Naive B cell (primary cell): ENCODE data around the gene ZNF521. TPM values are rescaled to one million over a fixed set of nuclear protein-coding genes. Genes with fewer than 3 reads are reported as not detected.
A peak's percentile ranks its signal among the peaks of the same experiment; 100 is the strongest.

Experiments used
- ATAC-seq, 2 donors: fragments of 150-1000 bp; cut with Tn5 transposase; 2 replicates each; pipeline ENCODE4 v1.10.0; 2021; ENCODE audit warnings: low read depth in 2 of 2, mild to moderate bottlenecking in 2 of 2, moderate library complexity in 2 of 2
- DNase-seq: peaks from one replicate; pipeline ENCODE4 v3.0.0; 2022
- H3K27ac Mint-ChIP-seq, 6 donors: one replicate each; pipeline ENCODE4 v1.8.0; 2020 to 2022; ENCODE audit warnings: mild to moderate bottlenecking in 6 of 6, mixed read lengths in 6 of 6, moderate library complexity in 5 of 6, inconsistent platforms in 2 of 6
- H3K27me3 Mint-ChIP-seq, 3 donors: one replicate each; pipeline ENCODE4 v1.8.0; 2021 to 2022; ENCODE audit warnings: mixed read lengths in 3 of 3, mild to moderate bottlenecking in 1 of 3
- H3K36me3 Mint-ChIP-seq, 2 donors: one replicate each; pipeline ENCODE4 v1.8.0; 2020 to 2022; ENCODE audit warnings: mixed read lengths in 2 of 2, inconsistent platforms in 1 of 2, mild to moderate bottlenecking in 1 of 2
- H3K4me1 Mint-ChIP-seq, 3 donors: one replicate each; pipeline ENCODE4 v1.8.0; 2020 to 2022; ENCODE audit warnings: mixed read lengths in 3 of 3, inconsistent platforms in 1 of 3, mild to moderate bottlenecking in 1 of 3, moderate library complexity in 1 of 3
- H3K4me3 Mint-ChIP-seq, 8 donors: one replicate each; pipeline ENCODE4 v1.8.0; 2020 to 2022; ENCODE audit warnings: mild to moderate bottlenecking in 8 of 8, mixed read lengths in 8 of 8, moderate library complexity in 8 of 8, inconsistent platforms in 2 of 8
- H3K9me3 Mint-ChIP-seq, 7 donors: one replicate each; pipeline ENCODE4 v1.8.0; 2020 to 2022; ENCODE audit warnings: mixed read lengths in 7 of 7, mild to moderate bottlenecking in 5 of 7, inconsistent platforms in 2 of 7, moderate library complexity in 1 of 7
- polyA plus RNA-seq, 6 donors: library from polyadenylated mRNA; unstranded; fragments of 300-500 nt; fragmentation: Illumina TruSeq; gene quantifications; one replicate each; pipeline ENCODE4 v1.2.3, GENCODE V29; 2021; ENCODE audit warnings: low read depth in 6 of 6

The ZNF521 gene
- polyA plus RNA-seq, 6 donors from 2014 or later, result 0.07 to 0.24 (median 0.11) TPM; not detected in 3

- no peak overlapping the region for H3K4me3 Mint-ChIP-seq
- no peak for DNase-seq
- no peaks in the 10 kb centered on the region for H3K4me1 Mint-ChIP-seq
- no peak overlapping the region for H3K27ac Mint-ChIP-seq
- H3K27me3 Mint-ChIP-seq, result peaks cover 8 to 31% (median 15%) of the 10 kb centered on the region in 3 donors
- peaks cover 0 to 5% (median 0%) of the 10 kb centered on the region in 7 donors for H3K9me3 Mint-ChIP-seq
- no peaks in the 10 kb centered on the region for H3K36me3 Mint-ChIP-seq
- ATAC-seq, result no peak
These were observed 24.4 kb downstream of the ZNF521 start for GRCh38 chr18:25327584-25327983.

GRCh38 chr18:25326361-25326952 is 25.5 kb downstream of the ZNF521 start:
- Mint-ChIP-seq H3K4me3 (no peak overlapping the region), H3K9me3 (peaks cover 0 to 5% (median 0%) of the 10 kb centered on the region in 7 donors), H3K36me3 (no peaks in the 10 kb centered on the region), H3K4me1 (no peaks in the 10 kb centered on the region), H3K27ac (peak overlapping the region in 1 of 6 donors; percentile 39), H3K27me3 (peaks cover 8 to 31% (median 15%) of the 10 kb centered on the region in 3 donors)
- DNase-seq, result no peak
- ATAC-seq, result no peak

GRCh38 chr18:25322806-25323205 is 29.2 kb downstream of the ZNF521 start:
- Mint-ChIP-seq H3K27me3 (peaks cover 5 to 22% (median 11%) of the 10 kb centered on the region in 3 donors), H3K27ac (no peak overlapping the region), H3K4me1 (no peaks in the 10 kb centered on the region), H3K9me3 (no peaks in the 10 kb centered on the region), H3K4me3 (no peak overlapping the region), H3K36me3 (no peaks in the 10 kb centered on the region)
- no peak for ATAC-seq
- no peak for DNase-seq

- H3K4me1 Mint-ChIP-seq, result no peaks in the 10 kb centered on the region
- no peak overlapping the region for H3K4me3 Mint-ChIP-seq
- DNase-seq, result no peak
These were observed 35.5 kb downstream of the ZNF521 start for GRCh38 chr18:25316381-25317018.

GRCh38 chr18:25314838-25315190 is 37.2 kb downstream of the ZNF521 start:
- no peak for ATAC-seq
- no peaks in the 10 kb centered on the region for H3K36me3 Mint-ChIP-seq
- H3K9me3 Mint-ChIP-seq, result no peaks in the 10 kb centered on the region
- DNase-seq, result no peak
- H3K27me3 Mint-ChIP-seq, result no peaks in the 10 kb centered on the region
- H3K4me1 Mint-ChIP-seq, result no peaks in the 10 kb centered on the region
- no peak overlapping the region for H3K4me3 Mint-ChIP-seq
- H3K27ac Mint-ChIP-seq, result no peak overlapping the region

More at GRCh38 chr18:25316381-25317018, 35.5 kb downstream of the ZNF521 start:
- no peak overlapping the region for H3K27ac Mint-ChIP-seq
- no peaks in the 10 kb centered on the region for H3K27me3 Mint-ChIP-seq
- no peaks in the 10 kb centered on the region for H3K36me3 Mint-ChIP-seq
- no peak for ATAC-seq
- no peaks in the 10 kb centered on the region for H3K9me3 Mint-ChIP-seq

- no peak for DNase-seq
- Mint-ChIP-seq H3K27ac (no peak overlapping the region), H3K36me3 (no peaks in the 10 kb centered on the region), H3K4me3 (no peak overlapping the region), H3K9me3 (no peaks in the 10 kb centered on the region), H3K27me3 (no peaks in the 10 kb centered on the region), H3K4me1 (no peaks in the 10 kb centered on the region)
- ATAC-seq, result no peak
These were observed 37.7 kb downstream of the ZNF521 start for GRCh38 chr18:25314151-25314837.

- Mint-ChIP-seq H3K27ac (no peak overlapping the region), H3K27me3 (no peaks in the 10 kb centered on the region), H3K4me3 (no peak overlapping the region), H3K36me3 (no peaks in the 10 kb centered on the region), H3K4me1 (no peaks in the 10 kb centered on the region), H3K9me3 (no peaks in the 10 kb centered on the region)
- no peak for ATAC-seq
- DNase-seq, result no peak
These were observed 38.7 kb downstream of the ZNF521 start for GRCh38 chr18:25313268-25313667.

- H3K27ac Mint-ChIP-seq, result no peak overlapping the region
- H3K36me3 Mint-ChIP-seq, result no peaks in the 10 kb centered on the region
These were observed 41.9 kb downstream of the ZNF521 start for GRCh38 chr18:25310045-25310444.

GRCh38 chr18:25308381-25308780 is 43.6 kb downstream of the ZNF521 start:
- no peak for DNase-seq
- peak overlapping the region in 1 of 6 donors; percentile 12 for H3K27ac Mint-ChIP-seq
- H3K36me3 Mint-ChIP-seq, result no peaks in the 10 kb centered on the region
- ATAC-seq, result no peak
- no peak overlapping the region for H3K4me3 Mint-ChIP-seq
- no peaks in the 10 kb centered on the region for H3K9me3 Mint-ChIP-seq
- peaks cover 0 to 3% (median 0%) of the 10 kb centered on the region in 3 donors for H3K27me3 Mint-ChIP-seq
- H3K4me1 Mint-ChIP-seq, result no peaks in the 10 kb centered on the region

More at GRCh38 chr18:25310045-25310444, 41.9 kb downstream of the ZNF521 start:
- Mint-ChIP-seq H3K27me3 (no peaks in the 10 kb centered on the region), H3K4me1 (no peaks in the 10 kb centered on the region), H3K4me3 (no peak overlapping the region), H3K9me3 (no peaks in the 10 kb centered on the region)
- ATAC-seq (no peak), DNase-seq (peak; percentile 2)

- H3K27ac Mint-ChIP-seq, result no peak overlapping the region
- no peak overlapping the region for H3K4me3 Mint-ChIP-seq
- H3K36me3 Mint-ChIP-seq, result no peaks in the 10 kb centered on the region
- peaks cover 0 to 3% (median 0%) of the 10 kb centered on the region in 3 donors for H3K27me3 Mint-ChIP-seq
- DNase-seq (no peak), ATAC-seq (no peak)
- H3K9me3 Mint-ChIP-seq, result no peaks in the 10 kb centered on the region
- no peaks in the 10 kb centered on the region for H3K4me1 Mint-ChIP-seq
These were observed 44.8 kb downstream of the ZNF521 start for GRCh38 chr18:25307192-25307591.

- H3K4me1 Mint-ChIP-seq, result no peaks in the 10 kb centered on the region
- no peak overlapping the region for H3K27ac Mint-ChIP-seq
- ATAC-seq, result no peak
- H3K27me3 Mint-ChIP-seq, result peaks cover 0 to 3% (median 0%) of the 10 kb centered on the region in 3 donors
- no peak for DNase-seq
- H3K4me3 Mint-ChIP-seq, result no peak overlapping the region
- no peaks in the 10 kb centered on the region for H3K9me3 Mint-ChIP-seq
- H3K36me3 Mint-ChIP-seq, result no peaks in the 10 kb centered on the region
These were observed 45.3 kb downstream of the ZNF521 start for GRCh38 chr18:25306671-25307070.

- H3K4me3 Mint-ChIP-seq, result no peak overlapping the region
These were observed 46.4 kb downstream of the ZNF521 start for GRCh38 chr18:25305584-25305983.

GRCh38 chr18:25300492-25300891 is 51.5 kb downstream of the ZNF521 start:
- H3K27ac Mint-ChIP-seq, result no peak overlapping the region
- no peaks in the 10 kb centered on the region for H3K4me1 Mint-ChIP-seq
- DNase-seq (no peak), ATAC-seq (no peak)
- H3K4me3 Mint-ChIP-seq, result no peak overlapping the region
- peaks cover 0 to 3% (median 0%) of the 10 kb centered on the region in 3 donors for H3K27me3 Mint-ChIP-seq
- no peaks in the 10 kb centered on the region for H3K36me3 Mint-ChIP-seq
- H3K9me3 Mint-ChIP-seq, result no peaks in the 10 kb centered on the region

More at GRCh38 chr18:25305584-25305983, 46.4 kb downstream of the ZNF521 start:
- H3K27ac Mint-ChIP-seq, result no peak overlapping the region
- no peaks in the 10 kb centered on the region for H3K4me1 Mint-ChIP-seq
- no peaks in the 10 kb centered on the region for H3K36me3 Mint-ChIP-seq
- ATAC-seq (no peak), DNase-seq (no peak)
- peaks cover 0 to 3% (median 0%) of the 10 kb centered on the region in 3 donors for H3K27me3 Mint-ChIP-seq
- H3K9me3 Mint-ChIP-seq, result no peaks in the 10 kb centered on the region
